ENCODE data around the gene RIC8A. TPM values are rescaled to one million over a fixed set of nuclear protein-coding genes. Genes with fewer than 3 reads are reported as not detected.

RIC8A gene
- total RNA-seq, 1 donor from 2014 or later: 45.0 TPM

DNA sequence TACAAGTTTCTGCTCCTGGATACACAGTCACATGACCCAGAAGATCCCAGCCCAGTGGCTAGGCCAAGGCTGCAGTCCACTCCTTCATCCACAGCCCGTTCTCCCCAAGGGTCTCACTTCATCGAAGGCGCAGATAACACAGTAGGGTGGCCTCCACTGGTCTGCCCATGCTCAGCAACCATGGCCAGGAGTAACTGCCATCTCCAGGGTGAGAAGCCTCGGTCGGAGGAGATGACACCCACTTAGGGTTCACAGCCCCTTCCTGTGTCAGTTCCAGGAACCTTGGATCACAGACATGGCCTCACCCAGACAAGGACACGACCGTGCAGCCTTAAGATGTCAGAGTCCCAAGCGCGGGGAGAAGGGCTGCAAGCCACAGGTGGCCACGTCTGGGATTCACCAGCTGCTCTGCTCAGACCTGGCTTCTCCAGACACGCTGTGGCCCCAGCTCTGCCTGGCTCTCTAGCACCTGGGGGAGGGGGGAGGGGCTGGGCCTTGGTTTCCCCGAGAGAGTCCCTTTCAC lies 2.9 kb upstream of the RIC8A start:
- TF ChIP-seq, protein P1, sequence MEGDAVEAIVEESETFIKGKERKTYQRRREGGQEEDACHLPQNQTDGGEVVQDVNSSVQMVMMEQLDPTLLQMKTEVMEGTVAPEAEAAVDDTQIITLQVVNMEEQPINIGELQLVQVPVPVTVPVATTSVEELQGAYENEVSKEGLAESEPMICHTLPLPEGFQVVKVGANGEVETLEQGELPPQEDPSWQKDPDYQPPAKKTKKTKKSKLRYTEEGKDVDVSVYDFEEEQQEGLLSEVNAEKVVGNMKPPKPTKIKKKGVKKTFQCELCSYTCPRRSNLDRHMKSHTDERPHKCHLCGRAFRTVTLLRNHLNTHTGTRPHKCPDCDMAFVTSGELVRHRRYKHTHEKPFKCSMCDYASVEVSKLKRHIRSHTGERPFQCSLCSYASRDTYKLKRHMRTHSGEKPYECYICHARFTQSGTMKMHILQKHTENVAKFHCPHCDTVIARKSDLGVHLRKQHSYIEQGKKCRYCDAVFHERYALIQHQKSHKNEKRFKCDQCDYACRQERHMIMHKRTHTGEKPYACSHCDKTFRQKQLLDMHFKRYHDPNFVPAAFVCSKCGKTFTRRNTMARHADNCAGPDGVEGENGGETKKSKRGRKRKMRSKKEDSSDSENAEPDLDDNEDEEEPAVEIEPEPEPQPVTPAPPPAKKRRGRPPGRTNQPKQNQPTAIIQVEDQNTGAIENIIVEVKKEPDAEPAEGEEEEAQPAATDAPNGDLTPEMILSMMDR (IDR thresholded peaks at IDR 0.05): no peak
- no peak for TF ChIP-seq EZH2phosphoT487 (IDR thresholded peaks at IDR 0.05)
- TF ChIP-seq EZH2 (IDR thresholded peaks at IDR 0.05): no peak

GRCh38 chr11:205221-206001 lies 2.1 kb upstream of the RIC8A start:
- Mint-ChIP-seq H3K9me3 (no peaks in the 10 kb centered on the region), H3K4me3 (peak overlapping the region; percentile 99), H3K36me3 (peaks cover 4% of the 10 kb centered on the region), H3K27ac (no peak overlapping the region), H3K4me1 (peaks cover 16% of the 10 kb centered on the region), H3K27me3 (ENCODE audit: insufficient read depth, low read depth) (peaks cover 4% of the 10 kb centered on the region)
- Histone ChIP-seq H4K20me1 (ENCODE audit: low read depth) (peaks cover 20% of the 10 kb centered on the region), H3K4me3 (no peak overlapping the region), H3K27ac (no peak overlapping the region), H3K4me1 (peaks cover 11% of the 10 kb centered on the region), H3K9ac (no peak overlapping the region), H3K4me2 (no peak overlapping the region), H3K36me3 (no peaks in the 10 kb centered on the region), H3K9me3 (ENCODE audit: low read depth) (no peaks in the 10 kb centered on the region), H2AFZ (replicated peaks) (no peak overlapping the region), H3K27me3 (no peaks in the 10 kb centered on the region), H3K79me2 (ENCODE audit: low read depth) (peaks cover 35% of the 10 kb centered on the region), H3F3A (ENCODE audit: low read depth) (peaks cover 12% of the 10 kb centered on the region)
- DNase-seq (ENCODE audit: low spot score): no peak
- TF ChIP-seq, protein P1 (IDR thresholded peaks at IDR 0.05): no peak
- TF ChIP-seq EZH2phosphoT487 (IDR thresholded peaks at IDR 0.05) (no peak), EZH2 (IDR thresholded peaks at IDR 0.05) (no peak)

More for the DNA sequence above, 2.9 kb upstream of the RIC8A start:
- no peaks in the 10 kb centered on the region for H3K27me3 ChIP-seq
- H3F3A ChIP-seq (ENCODE audit: low read depth): peaks cover 12% of the 10 kb centered on the region
- Mint-ChIP-seq H3K27ac (no peak overlapping the region), H3K4me3 (peak overlapping the region; percentile 15), H3K4me1 (peaks cover 10% of the 10 kb centered on the region), H3K36me3 (no peaks in the 10 kb centered on the region), H3K27me3 (ENCODE audit: insufficient read depth, low read depth) (peaks cover 2% of the 10 kb centered on the region), H3K9me3 (no peaks in the 10 kb centered on the region)
- no peak overlapping the region for H2AFZ ChIP-seq (replicated peaks)
- H3K4me1 ChIP-seq: peaks cover 9% of the 10 kb centered on the region
- no peak overlapping the region for H3K9ac ChIP-seq
- no peak overlapping the region for H3K4me3 ChIP-seq
- H4K20me1 ChIP-seq (ENCODE audit: low read depth): peaks cover 19% of the 10 kb centered on the region
- H3K9me3 ChIP-seq (ENCODE audit: low read depth): no peaks in the 10 kb centered on the region
- H3K27ac ChIP-seq: no peak overlapping the region
- no peak overlapping the region for H3K4me2 ChIP-seq
- H3K79me2 ChIP-seq (ENCODE audit: low read depth): peaks cover 29% of the 10 kb centered on the region
- DNase-seq (ENCODE audit: low spot score): no peak
- H3K36me3 ChIP-seq: no peaks in the 10 kb centered on the region

DNA sequence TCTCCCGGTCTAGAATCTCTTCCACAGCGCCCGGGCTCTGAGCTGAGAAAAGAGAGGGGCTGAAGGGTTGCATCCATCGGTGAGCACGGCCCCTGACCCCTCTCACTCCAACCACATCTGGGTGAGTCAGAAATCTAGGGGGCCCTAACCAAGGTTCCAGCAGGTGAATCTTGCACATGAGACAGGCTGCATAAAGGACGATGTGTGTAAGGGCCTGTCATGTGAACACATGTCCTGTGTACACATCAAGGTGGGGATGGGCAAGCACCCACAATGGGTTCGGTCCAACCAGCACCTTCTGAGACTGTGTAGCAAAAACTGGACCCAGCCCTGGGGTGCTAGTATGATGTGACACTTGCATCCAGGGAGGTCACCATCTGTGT lies 1.5 kb upstream of the RIC8A start:
- peaks cover 11% of the 10 kb centered on the region for H3K4me1 ChIP-seq
- H3K27me3 Mint-ChIP-seq (ENCODE audit: insufficient read depth, low read depth): peaks cover 4% of the 10 kb centered on the region
- H3K4me3 Mint-ChIP-seq: peak overlapping the region; percentile 99
- no peak overlapping the region for H2AFZ ChIP-seq (replicated peaks)
- TF ChIP-seq, protein P1 (IDR thresholded peaks at IDR 0.05): no peak
- TF ChIP-seq EZH2phosphoT487 (IDR thresholded peaks at IDR 0.05) (no peak), EZH2 (IDR thresholded peaks at IDR 0.05) (no peak)
- peak overlapping the region; percentile 96 for H3K4me2 ChIP-seq
- DNase-seq (ENCODE audit: low spot score): no peak
- H3K4me3 ChIP-seq: peak overlapping the region; percentile 98
- H3K27ac Mint-ChIP-seq: peak overlapping the region; percentile 21
- peaks cover 20% of the 10 kb centered on the region for H4K20me1 ChIP-seq (ENCODE audit: low read depth)
- H3K9me3 ChIP-seq (ENCODE audit: low read depth): no peaks in the 10 kb centered on the region
- H3K36me3 Mint-ChIP-seq: peaks cover 4% of the 10 kb centered on the region
- H3K79me2 ChIP-seq (ENCODE audit: low read depth): peaks cover 41% of the 10 kb centered on the region
- H3K36me3 ChIP-seq: no peaks in the 10 kb centered on the region
- H3K27me3 ChIP-seq: no peaks in the 10 kb centered on the region
- no peak overlapping the region for H3K27ac ChIP-seq
- H3K9ac ChIP-seq: peak overlapping the region; percentile 89
- H3K9me3 Mint-ChIP-seq: no peaks in the 10 kb centered on the region
- peaks cover 12% of the 10 kb centered on the region for H3F3A ChIP-seq (ENCODE audit: low read depth)
- peaks cover 16% of the 10 kb centered on the region for H3K4me1 Mint-ChIP-seq
